DND-41 (cell line): Measurements from ENCODE around the gene SYNGR3.

Experiments used
- ATAC-seq: fragments of 200-7000 bp; cut with Tn5 transposase; 3 replicates; pipeline ENCODE4 v1.9.1; 2021; ENCODE audit warnings: low read depth; ENCODE audit not compliant: insufficient read depth
- DNase-seq: peaks from one replicate; pipeline ENCODE4 v3.0.0-alpha.2; 2020
- H2AFZ ChIP-seq: 2 replicates; pipeline ENCODE4 v1.6.0; 2012; ENCODE audit warnings: low read depth, low read length
- H3K27ac ChIP-seq: 2 replicates; pipeline ENCODE4 v1.5.1; 2012; ENCODE audit warnings: low read length, inconsistent platforms
- H3K27me3 ChIP-seq: fragments of 200-600 bp; sonication (generic); 2 replicates; pipeline ENCODE4 v1.6.0; 2012; ENCODE audit warnings: low read length, mild to moderate bottlenecking, inconsistent platforms; ENCODE audit not compliant: insufficient read depth, poor library complexity
- H3K36me3 ChIP-seq: 2 replicates; pipeline ENCODE4 v1.5.1; 2012; ENCODE audit warnings: low read length, inconsistent platforms; ENCODE audit not compliant: insufficient read depth
- H3K4me1 ChIP-seq: 2 replicates; pipeline ENCODE4 v1.5.1; 2012; ENCODE audit warnings: mild to moderate bottlenecking, low read length; ENCODE audit not compliant: insufficient read depth
- H3K4me2 ChIP-seq: 2 replicates; pipeline ENCODE4 v1.6.0; 2012; ENCODE audit warnings: mild to moderate bottlenecking, moderate library complexity, low read length, inconsistent platforms; ENCODE audit not compliant: insufficient read depth
- H3K4me3 ChIP-seq, 2 experiments: fragments of 200-600 bp in 1 of 2; shearing (Covaris generic) in 1 of 2; 2 replicates each; pipeline ENCODE4 v1.5.1; 2012 to 2016; ENCODE audit warnings: inconsistent platforms in 2 of 2, low read length in 2 of 2, mild to moderate bottlenecking in 2 of 2, low read depth in 1 of 2, moderate library complexity in 1 of 2
- H3K79me2 ChIP-seq: 2 replicates; pipeline ENCODE4 v1.6.0; 2012; ENCODE audit warnings: low read length, inconsistent platforms; ENCODE audit not compliant: insufficient read depth
- H3K9ac ChIP-seq: 2 replicates; pipeline ENCODE4 v1.6.0; 2012; ENCODE audit warnings: low read depth, mild to moderate bottlenecking, inconsistent platforms, low read length, moderate library complexity
- H3K9me3 ChIP-seq: 2 replicates; pipeline ENCODE4 v1.5.1; 2012; ENCODE audit warnings: low read length, moderate library complexity, mild to moderate bottlenecking, inconsistent platforms; ENCODE audit not compliant: insufficient read depth, severe bottlenecking
- H4K20me1 ChIP-seq: 2 replicates; pipeline ENCODE4 v1.6.0; 2012; ENCODE audit warnings: low read length; ENCODE audit not compliant: insufficient read depth
- CTCF ChIP-seq: IDR thresholded peaks from 2 replicates; pipeline ENCODE4 v1.5.1; 2012; ENCODE audit warnings: borderline replicate concordance, low read length, moderate library complexity, mild to moderate bottlenecking; ENCODE audit not compliant: poor library complexity, severe bottlenecking; ENCODE audit errors: extremely low read depth
- EZH2 ChIP-seq: IDR thresholded peaks from 3 replicates; pipeline ENCODE4 v1.6.1; 2012; ENCODE audit warnings: borderline replicate concordance, low read depth, mild to moderate bottlenecking, moderate library complexity, low read length, inconsistent platforms; ENCODE audit not compliant: severe bottlenecking

The SYNGR3 gene

GRCh38 chr16:1989209-1990100, at the start of gene SYNGR3:
Gene SYNGR3, plus strand, starts transcription at chr16:1989970. Its CDS starts 133 bp downstream, at chr16:1990103.
- Histone ChIP-seq H3K4me2 (no peak within 1 kb of the TSS), H3K27me3 (no peaks in the 10 kb centered on the region), H3K4me3 (no peak within 1 kb of the TSS), H3K9me3 (no peaks in the 10 kb centered on the region), H4K20me1 (no peaks in the 10 kb centered on the region), H3K4me1 (peaks cover 12% of the 10 kb centered on the region), H3K27ac (no peak within 1 kb of the TSS), H3K79me2 (peaks cover 9% of the 10 kb centered on the region), H3K36me3 (peaks cover 16% of the 10 kb centered on the region), H2AFZ (no peak within 1 kb of the TSS), H3K9ac (no peak within 1 kb of the TSS)
- no peak for ATAC-seq
- TF ChIP-seq EZH2: no peak
- TF ChIP-seq CTCF: no peak
- DNase-seq: no peak

- Histone ChIP-seq H3K9ac (no peak overlapping the region), H3K27ac (no peak overlapping the region), H3K9me3 (no peaks in the 10 kb centered on the region), H3K36me3 (peaks cover 28% of the 10 kb centered on the region), H3K4me2 (no peak overlapping the region), H4K20me1 (no peaks in the 10 kb centered on the region; the same call in 1 of the 2 replicates), H3K27me3 (no peaks in the 10 kb centered on the region), H3K4me3 (no peak overlapping the region), H2AFZ (no peak overlapping the region), H3K79me2 (no peaks in the 10 kb centered on the region; the same call in none of the 2 replicates), H3K4me1 (peaks cover 26% of the 10 kb centered on the region)
- TF ChIP-seq CTCF (no peak), EZH2 (no peak)
- ATAC-seq: no peak
- DNase-seq: no peak
Measured at GRCh38 chr16:1940273-1941161, 49.3 kb upstream of the SYNGR3 start.

GRCh38 chr16:1941162-1942046, 48.4 kb upstream of the SYNGR3 start:
- no peak for TF ChIP-seq EZH2
- TF ChIP-seq CTCF: peak; percentile 19
- peak overlapping the region; percentile 94 for H3K4me2 ChIP-seq
- peaks cover 28% of the 10 kb centered on the region for H3K36me3 ChIP-seq
- no peak for ATAC-seq
- no peak overlapping the region for H3K27ac ChIP-seq
- no peaks in the 10 kb centered on the region for H3K9me3 ChIP-seq
- H4K20me1 ChIP-seq: no peaks in the 10 kb centered on the region; the same call in 1 of the 2 replicates
- no peaks in the 10 kb centered on the region; the same call in none of the 2 replicates for H3K79me2 ChIP-seq
- no peak for DNase-seq
- no peaks in the 10 kb centered on the region for H3K27me3 ChIP-seq
- H3K4me1 ChIP-seq: peaks cover 26% of the 10 kb centered on the region
- H2AFZ ChIP-seq: no peak overlapping the region
- peak overlapping the region in 1 of 2 experiments; percentile 73; a peak in 2 of 4 replicates for H3K4me3 ChIP-seq
- peak overlapping the region; percentile 66 for H3K9ac ChIP-seq
